Measurements from ENCODE around the gene PRSS57. TPM values are rescaled to one million over a fixed set of nuclear protein-coding genes. Genes with fewer than 3 reads are reported as not detected.
"Not testable (repeated sequence)": the region's sequence is repeated elsewhere in the genome, so short reads cannot be mapped to it uniquely, and the experiment has no call there.

Gene PRSS57
- polyA plus RNA-seq, 3 donors = 0.16 to 1.4 (median 0.78) TPM

DNA sequence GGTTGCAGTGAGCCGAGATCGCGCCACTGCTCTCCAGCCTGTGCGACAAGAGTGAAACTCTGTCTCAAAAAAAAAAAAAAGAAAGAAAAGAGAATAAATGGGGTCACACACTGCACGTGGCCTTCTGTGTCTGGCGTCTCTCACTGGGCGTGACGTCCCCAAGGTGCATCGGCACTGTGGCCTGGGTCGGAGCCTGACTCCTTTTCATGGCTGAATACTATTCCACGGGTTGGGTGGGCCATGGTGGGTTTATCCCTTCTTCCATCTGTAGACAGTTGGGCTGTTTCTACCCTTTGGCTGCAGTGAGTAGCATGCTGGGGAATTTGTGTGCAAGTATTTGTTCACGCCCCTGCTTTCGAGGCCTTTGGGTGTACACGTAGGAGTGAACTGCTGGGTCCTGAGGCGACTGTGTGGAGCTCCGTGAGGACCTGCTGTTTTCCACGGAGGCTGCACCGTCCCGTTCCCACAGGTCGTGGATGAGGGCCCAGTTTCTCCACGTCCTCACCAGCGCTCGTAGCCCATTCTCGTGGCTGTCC is 47.4 kb upstream of the PRSS57 start:
- Histone ChIP-seq H3K36me3 (replicated peaks in 1 of 2; ENCODE audit: control insufficient read depth in 1 of 2, insufficient read depth in 2 of 2, low read length in 2 of 2) (no peaks in the 10 kb centered on the region), H3K4me1 (ENCODE audit: control insufficient read depth in 1 of 2, insufficient read depth in 2 of 2, low read length in 2 of 2) (no peaks in the 10 kb centered on the region), H3K9ac (ENCODE audit: insufficient read depth, low read length, poor library complexity, severe bottlenecking) (no peak overlapping the region), H3K4me3 (replicated peaks in 1 of 3; ENCODE audit: low read depth in 2 of 3, low read length in 3 of 3) (no peak overlapping the region), H4K20me1 (ENCODE audit: insufficient read depth, low read length) (no peaks in the 10 kb centered on the region), H2AFZ (ENCODE audit: insufficient read depth, low read depth, low read length, poor library complexity, severe bottlenecking) (no peak overlapping the region), H3K79me2 (ENCODE audit: insufficient read depth, low read length) (no peaks in the 10 kb centered on the region), H3K27me3 (ENCODE audit: control insufficient read depth in 2 of 2, insufficient read depth in 2 of 2, low read length in 2 of 2) (no peaks in the 10 kb centered on the region), H3K27ac (ENCODE audit: low read depth in 1 of 2, low read length in 2 of 2) (no peak overlapping the region), H3K9me3 (replicated peaks in 1 of 2; ENCODE audit: control insufficient read depth in 1 of 2, insufficient read depth in 1 of 2, low read length in 2 of 2) (peaks cover 3 to 31% of the 10 kb centered on the region in 2 donors), H3K4me2 (replicated peaks; ENCODE audit: extremely low read depth, low read length, poor library complexity, severe bottlenecking) (no peak overlapping the region)
- H3K4me3 Mint-ChIP-seq = no peak overlapping the region
- TF ChIP-seq, protein P1, sequence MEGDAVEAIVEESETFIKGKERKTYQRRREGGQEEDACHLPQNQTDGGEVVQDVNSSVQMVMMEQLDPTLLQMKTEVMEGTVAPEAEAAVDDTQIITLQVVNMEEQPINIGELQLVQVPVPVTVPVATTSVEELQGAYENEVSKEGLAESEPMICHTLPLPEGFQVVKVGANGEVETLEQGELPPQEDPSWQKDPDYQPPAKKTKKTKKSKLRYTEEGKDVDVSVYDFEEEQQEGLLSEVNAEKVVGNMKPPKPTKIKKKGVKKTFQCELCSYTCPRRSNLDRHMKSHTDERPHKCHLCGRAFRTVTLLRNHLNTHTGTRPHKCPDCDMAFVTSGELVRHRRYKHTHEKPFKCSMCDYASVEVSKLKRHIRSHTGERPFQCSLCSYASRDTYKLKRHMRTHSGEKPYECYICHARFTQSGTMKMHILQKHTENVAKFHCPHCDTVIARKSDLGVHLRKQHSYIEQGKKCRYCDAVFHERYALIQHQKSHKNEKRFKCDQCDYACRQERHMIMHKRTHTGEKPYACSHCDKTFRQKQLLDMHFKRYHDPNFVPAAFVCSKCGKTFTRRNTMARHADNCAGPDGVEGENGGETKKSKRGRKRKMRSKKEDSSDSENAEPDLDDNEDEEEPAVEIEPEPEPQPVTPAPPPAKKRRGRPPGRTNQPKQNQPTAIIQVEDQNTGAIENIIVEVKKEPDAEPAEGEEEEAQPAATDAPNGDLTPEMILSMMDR (IDR thresholded peaks at IDR 0.05) = no peak
- no peaks in the 10 kb centered on the region for H3K36me3 Mint-ChIP-seq
- no peak overlapping the region for H3K27ac Mint-ChIP-seq
- H3K9me3 Mint-ChIP-seq = peaks cover 10 to 43% (median 27%) of the 10 kb centered on the region in 7 donors
- H3K27me3 Mint-ChIP-seq (ENCODE audit: low read depth in 3 of 3) = peaks cover 0 to 5% (median 2%) of the 10 kb centered on the region in 3 donors
- 98% methylated on average over 16 of the region's 24 CpGs for WGBS (ENCODE audit: insufficient coverage)
- intact Hi-C loops (cut with micrococcal nuclease) = no loop called here
- H3K4me1 Mint-ChIP-seq = no peaks in the 10 kb centered on the region
- no peak for DNase-seq

DNA sequence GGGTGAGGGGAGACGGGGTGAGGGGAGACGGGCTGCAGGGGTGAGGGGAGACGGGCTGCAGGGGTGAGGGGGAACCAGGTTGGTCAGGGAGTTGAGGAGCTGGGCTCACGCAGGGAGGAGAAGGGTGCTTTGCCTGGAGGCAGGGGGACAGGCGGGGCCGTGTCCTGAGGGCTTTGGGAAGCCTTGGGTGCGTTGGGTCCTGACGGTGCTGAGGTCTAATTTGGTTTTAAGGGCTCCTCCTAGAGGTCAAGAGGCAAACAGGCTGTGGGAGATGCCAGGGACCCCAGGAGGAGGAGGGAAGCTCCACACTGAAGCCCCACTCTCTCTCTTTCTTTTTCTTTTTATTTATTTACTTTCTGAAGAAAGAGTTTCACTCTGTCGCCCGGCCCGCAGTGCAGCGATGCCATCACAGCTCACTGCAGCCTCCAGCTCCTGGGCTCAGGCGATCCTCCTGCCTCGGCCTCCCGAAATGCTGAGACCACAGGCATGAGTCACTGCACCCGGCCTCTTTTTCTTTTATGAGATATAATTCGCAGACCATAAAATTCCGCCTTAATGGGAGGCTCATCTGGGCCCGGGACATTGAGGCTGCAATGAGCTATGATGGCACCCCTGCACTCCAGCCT is 46.4 kb upstream of the PRSS57 start:
- intact Hi-C loops (cut with micrococcal nuclease) = no loop called here
- H3K27ac Mint-ChIP-seq = peak overlapping the region in 1 of 7 donors; percentile 30
- H3K27ac ChIP-seq (ENCODE audit: low read depth in 1 of 2, low read length in 2 of 2) = no peak overlapping the region
- no peak overlapping the region for H3K4me2 ChIP-seq (replicated peaks; ENCODE audit: extremely low read depth, low read length, poor library complexity, severe bottlenecking)
- H2AFZ ChIP-seq (ENCODE audit: insufficient read depth, low read depth, low read length, poor library complexity, severe bottlenecking) = no peak overlapping the region
- no peaks in the 10 kb centered on the region for H3K27me3 ChIP-seq (ENCODE audit: control insufficient read depth in 2 of 2, insufficient read depth in 2 of 2, low read length in 2 of 2)
- H3K79me2 ChIP-seq (ENCODE audit: insufficient read depth, low read length) = no peaks in the 10 kb centered on the region
- H3K4me1 ChIP-seq (ENCODE audit: control insufficient read depth in 1 of 2, insufficient read depth in 2 of 2, low read length in 2 of 2) = no peaks in the 10 kb centered on the region
- H3K36me3 ChIP-seq (replicated peaks in 1 of 2; ENCODE audit: control insufficient read depth in 1 of 2, insufficient read depth in 2 of 2, low read length in 2 of 2) = no peaks in the 10 kb centered on the region
- H3K4me1 Mint-ChIP-seq = no peaks in the 10 kb centered on the region
- peaks cover 0 to 21% of the 10 kb centered on the region in 2 donors for H3K9me3 ChIP-seq (replicated peaks in 1 of 2; ENCODE audit: control insufficient read depth in 1 of 2, insufficient read depth in 1 of 2, low read length in 2 of 2)
- WGBS (ENCODE audit: insufficient coverage) = 83% methylated on average over 14 of the region's 19 CpGs
- no peaks in the 10 kb centered on the region for H3K36me3 Mint-ChIP-seq
- no peaks in the 10 kb centered on the region for H4K20me1 ChIP-seq (ENCODE audit: insufficient read depth, low read length)
- no peak overlapping the region for H3K4me3 ChIP-seq (replicated peaks in 1 of 3; ENCODE audit: low read depth in 2 of 3, low read length in 3 of 3)
- peaks cover 4 to 34% (median 22%) of the 10 kb centered on the region in 7 donors for H3K9me3 Mint-ChIP-seq
- H3K9ac ChIP-seq (ENCODE audit: insufficient read depth, low read length, poor library complexity, severe bottlenecking) = no peak overlapping the region
- H3K27me3 Mint-ChIP-seq (ENCODE audit: low read depth in 3 of 3) = peaks cover 0 to 5% (median 4%) of the 10 kb centered on the region in 3 donors
- no peak overlapping the region for H3K4me3 Mint-ChIP-seq
- no peak for DNase-seq
- TF ChIP-seq, protein P1 (IDR thresholded peaks at IDR 0.05) = no peak

DNA sequence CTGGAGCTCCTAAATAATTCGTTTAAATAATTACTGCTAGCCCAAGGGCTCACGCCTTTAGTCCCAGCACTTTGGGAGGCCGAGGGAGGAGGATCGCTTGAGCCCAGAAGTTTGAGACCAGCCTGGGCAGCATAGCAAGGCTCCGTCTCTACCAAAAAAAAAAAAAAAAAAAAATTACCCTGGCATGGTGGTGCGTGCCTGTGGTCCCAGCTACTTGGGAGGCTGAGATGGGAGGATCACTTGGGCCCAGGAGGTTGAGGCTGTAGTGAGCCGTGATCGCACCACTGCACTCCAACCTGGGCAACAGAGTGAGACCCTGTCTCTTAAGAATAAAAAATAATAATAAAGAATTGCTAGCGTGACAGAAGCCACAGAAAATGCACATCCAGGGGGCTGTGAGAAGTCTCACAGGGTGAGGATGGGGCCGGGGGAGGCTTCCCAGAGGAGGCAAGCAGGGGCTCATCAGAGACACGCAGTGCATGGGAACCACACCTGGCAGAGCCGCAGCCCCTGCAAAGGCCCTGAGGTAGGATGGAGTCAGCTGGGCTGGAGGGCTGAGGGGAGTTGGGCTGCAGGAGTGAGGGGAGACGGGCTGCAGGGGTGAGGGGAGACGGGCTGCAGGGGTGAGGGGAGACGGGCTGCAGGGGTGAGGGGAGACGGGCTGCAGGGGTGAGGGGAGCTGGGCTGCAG is 45.7 kb upstream of the PRSS57 start:
- H4K20me1 ChIP-seq (ENCODE audit: insufficient read depth, low read length); H3K27me3 ChIP-seq (ENCODE audit: control insufficient read depth in 2 of 2, insufficient read depth in 2 of 2, low read length in 2 of 2); H3K4me3 ChIP-seq (replicated peaks in 1 of 3; ENCODE audit: low read depth in 2 of 3, low read length in 3 of 3); H2AFZ ChIP-seq (ENCODE audit: insufficient read depth, low read depth, low read length, poor library complexity, severe bottlenecking); H3K36me3 ChIP-seq (replicated peaks in 1 of 2; ENCODE audit: control insufficient read depth in 1 of 2, insufficient read depth in 2 of 2, low read length in 2 of 2); H3K4me1 ChIP-seq (ENCODE audit: control insufficient read depth in 1 of 2, insufficient read depth in 2 of 2, low read length in 2 of 2); H3K79me2 ChIP-seq (ENCODE audit: insufficient read depth, low read length); H3K9ac ChIP-seq (ENCODE audit: insufficient read depth, low read length, poor library complexity, severe bottlenecking); intact Hi-C loops (cut with micrococcal nuclease); H3K27ac Mint-ChIP-seq; H3K27me3 Mint-ChIP-seq (ENCODE audit: low read depth in 3 of 3); H3K27ac ChIP-seq (ENCODE audit: low read depth in 1 of 2, low read length in 2 of 2); H3K4me1 Mint-ChIP-seq; H3K4me3 Mint-ChIP-seq; H3K36me3 Mint-ChIP-seq; H3K4me2 ChIP-seq (replicated peaks; ENCODE audit: extremely low read depth, low read length, poor library complexity, severe bottlenecking); DNase-seq: not testable (repeated sequence)
- peaks cover 0 to 15% of the 10 kb centered on the region in 2 donors for H3K9me3 ChIP-seq (replicated peaks in 1 of 2; ENCODE audit: control insufficient read depth in 1 of 2, insufficient read depth in 1 of 2, low read length in 2 of 2)
- H3K9me3 Mint-ChIP-seq = peaks cover 0 to 28% (median 19%) of the 10 kb centered on the region in 7 donors
- WGBS (ENCODE audit: insufficient coverage) = 86% methylated on average over 9 of the region's 16 CpGs

Data from CD14-positive monocyte (primary cell).